Brain microvascular endothelial cell (primary cell): ENCODE data around the gene CPSF4.

Source experiments
- DNase-seq: peaks from one replicate; pipeline ENCODE4 v3.0.0-alpha.2; 2020
- H3K27ac ChIP-seq: fragments of 250-450 bp; sonication (Bioruptor Pico); 2 replicates; pipeline ENCODE4 v1.5.1; 2020; ENCODE audit warnings: mild to moderate bottlenecking, moderate library complexity
- H3K27me3 ChIP-seq: fragments of 250-450 bp; sonication (Bioruptor Pico); replicated peaks from 2 replicates; pipeline ENCODE4 v1.5.1; 2020; ENCODE audit warnings: mild to moderate bottlenecking
- H3K36me3 ChIP-seq: fragments of 250-450 bp; sonication (Bioruptor Pico); replicated peaks from 2 replicates; pipeline ENCODE4 v1.5.1; 2020; ENCODE audit warnings: mild to moderate bottlenecking
- H3K4me3 ChIP-seq: 2 replicates; pipeline ENCODE4 v1.5.1; 2011; ENCODE audit warnings: low read depth, mild to moderate bottlenecking, control low read depth, low read length, moderate library complexity
- in situ Hi-C: cut with HindIII; loops from 2 replicates; pipeline ENCODE4 v1.10.0; 2017; ENCODE audit warnings: low sequenced_read_pairs, low pct_ligation_motif_present
- TF ChIP-seq, protein P1 (sequence below): IDR thresholded peaks from 2 replicates; pipeline ENCODE4 v1.5.1; 2011; ENCODE audit warnings: low read depth, mild to moderate bottlenecking, moderate library complexity, low read length, control low read depth, inconsistent platforms; ENCODE audit errors: missing control alignments

Gene CPSF4

DNA sequence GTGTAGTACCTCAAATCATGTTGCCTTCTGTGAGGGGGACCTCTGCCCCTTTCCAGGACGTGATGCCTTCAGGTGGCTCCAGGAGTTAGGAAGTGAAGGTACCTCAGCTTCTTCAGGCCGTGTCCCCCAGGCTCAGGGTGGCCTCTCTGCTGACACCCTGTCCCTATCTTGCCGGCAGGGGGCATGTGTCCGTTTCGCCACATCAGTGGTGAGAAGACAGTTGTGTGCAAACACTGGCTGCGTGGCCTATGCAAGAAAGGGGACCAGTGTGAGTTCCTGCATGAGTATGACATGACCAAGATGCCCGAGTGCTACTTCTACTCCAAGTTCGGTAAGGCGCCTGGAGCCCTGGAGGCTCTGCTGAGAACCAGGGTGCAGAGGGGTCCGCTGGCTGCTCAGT is 9.2 kb downstream of the CPSF4 start:
- in situ Hi-C loops = no loop called here

DNA sequence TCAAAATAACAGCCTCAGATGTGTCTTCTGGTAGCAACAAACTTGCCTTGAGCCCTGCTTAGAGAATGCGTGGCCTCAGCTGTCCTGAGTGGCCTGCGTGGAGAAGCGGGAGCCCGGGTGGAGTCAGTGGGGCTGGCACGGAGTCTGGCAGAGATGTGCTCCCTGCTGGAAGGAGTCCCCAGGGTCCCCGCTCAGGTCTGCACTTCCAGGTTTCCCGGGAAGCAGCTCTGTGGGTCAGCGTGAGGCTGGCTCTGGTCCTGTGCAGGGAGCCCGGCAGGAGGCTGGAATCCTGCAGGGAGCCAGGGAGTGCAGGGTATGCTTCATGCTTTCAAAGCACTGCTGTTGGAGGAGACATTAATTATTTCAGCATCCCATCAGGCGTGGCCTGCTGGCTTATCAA is 10.1 kb downstream of the CPSF4 start:
- H3K27ac ChIP-seq = no peak overlapping the region
- in situ Hi-C loops = no loop called here
- DNase-seq = no peak
- H3K36me3 ChIP-seq = peaks cover 66% of the 10 kb centered on the region
- no peaks in the 10 kb centered on the region for H3K27me3 ChIP-seq
- TF ChIP-seq, protein P1, sequence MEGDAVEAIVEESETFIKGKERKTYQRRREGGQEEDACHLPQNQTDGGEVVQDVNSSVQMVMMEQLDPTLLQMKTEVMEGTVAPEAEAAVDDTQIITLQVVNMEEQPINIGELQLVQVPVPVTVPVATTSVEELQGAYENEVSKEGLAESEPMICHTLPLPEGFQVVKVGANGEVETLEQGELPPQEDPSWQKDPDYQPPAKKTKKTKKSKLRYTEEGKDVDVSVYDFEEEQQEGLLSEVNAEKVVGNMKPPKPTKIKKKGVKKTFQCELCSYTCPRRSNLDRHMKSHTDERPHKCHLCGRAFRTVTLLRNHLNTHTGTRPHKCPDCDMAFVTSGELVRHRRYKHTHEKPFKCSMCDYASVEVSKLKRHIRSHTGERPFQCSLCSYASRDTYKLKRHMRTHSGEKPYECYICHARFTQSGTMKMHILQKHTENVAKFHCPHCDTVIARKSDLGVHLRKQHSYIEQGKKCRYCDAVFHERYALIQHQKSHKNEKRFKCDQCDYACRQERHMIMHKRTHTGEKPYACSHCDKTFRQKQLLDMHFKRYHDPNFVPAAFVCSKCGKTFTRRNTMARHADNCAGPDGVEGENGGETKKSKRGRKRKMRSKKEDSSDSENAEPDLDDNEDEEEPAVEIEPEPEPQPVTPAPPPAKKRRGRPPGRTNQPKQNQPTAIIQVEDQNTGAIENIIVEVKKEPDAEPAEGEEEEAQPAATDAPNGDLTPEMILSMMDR = no peak
- no peak overlapping the region for H3K4me3 ChIP-seq

More for the DNA sequence above, 9.2 kb downstream of the CPSF4 start:
- TF ChIP-seq, protein P1 = peak; percentile 27
- Histone ChIP-seq H3K27me3 (no peaks in the 10 kb centered on the region), H3K36me3 (peaks cover 57% of the 10 kb centered on the region), H3K4me3 (no peak overlapping the region), H3K27ac (no peak overlapping the region)
- no peak for DNase-seq

GRCh38 chr7:99449326-99449725 is 10.6 kb downstream of the CPSF4 start:
- H3K36me3 ChIP-seq = peaks cover 71% of the 10 kb centered on the region
- TF ChIP-seq, protein P1 = no peak
- no peak overlapping the region for H3K4me3 ChIP-seq
- H3K27me3 ChIP-seq = no peaks in the 10 kb centered on the region
- in situ Hi-C loops = no loop called here
- no peak for DNase-seq
- H3K27ac ChIP-seq = no peak overlapping the region

GRCh38 chr7:99451936-99452335 is 13.2 kb downstream of the CPSF4 start:
- in situ Hi-C loops = no loop called here
- DNase-seq = no peak
- TF ChIP-seq, protein P1 = no peak
- H3K36me3 ChIP-seq = peaks cover 73% of the 10 kb centered on the region
- H3K27ac ChIP-seq = no peak overlapping the region
- no peaks in the 10 kb centered on the region for H3K27me3 ChIP-seq
- no peak overlapping the region for H3K4me3 ChIP-seq

DNA sequence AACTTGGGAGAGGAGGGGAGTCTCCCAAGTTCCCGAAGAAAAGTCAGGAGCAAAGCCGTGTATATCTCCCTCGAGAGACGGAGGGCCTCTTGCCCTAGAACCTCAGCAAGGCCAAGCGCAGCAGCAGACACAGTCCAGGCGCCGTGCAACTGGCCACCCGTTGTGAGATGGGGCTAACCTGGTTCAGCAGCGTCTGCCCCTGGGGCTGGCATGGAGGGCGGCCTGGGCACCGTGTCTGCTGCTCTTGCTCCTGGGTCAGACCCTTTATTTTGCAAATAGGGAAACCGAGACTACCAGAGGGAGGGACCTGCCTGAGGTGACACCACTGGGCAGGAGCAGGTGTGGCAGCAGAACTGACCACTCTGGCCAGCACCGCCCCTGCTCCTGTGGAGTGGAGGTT is 13.8 kb downstream of the CPSF4 start:
- no peak overlapping the region for H3K27ac ChIP-seq
- TF ChIP-seq, protein P1 = no peak
- in situ Hi-C loops = no loop called here
- DNase-seq = no peak
- H3K27me3 ChIP-seq = no peaks in the 10 kb centered on the region
- peaks cover 78% of the 10 kb centered on the region for H3K36me3 ChIP-seq
- H3K4me3 ChIP-seq = no peak overlapping the region

DNA sequence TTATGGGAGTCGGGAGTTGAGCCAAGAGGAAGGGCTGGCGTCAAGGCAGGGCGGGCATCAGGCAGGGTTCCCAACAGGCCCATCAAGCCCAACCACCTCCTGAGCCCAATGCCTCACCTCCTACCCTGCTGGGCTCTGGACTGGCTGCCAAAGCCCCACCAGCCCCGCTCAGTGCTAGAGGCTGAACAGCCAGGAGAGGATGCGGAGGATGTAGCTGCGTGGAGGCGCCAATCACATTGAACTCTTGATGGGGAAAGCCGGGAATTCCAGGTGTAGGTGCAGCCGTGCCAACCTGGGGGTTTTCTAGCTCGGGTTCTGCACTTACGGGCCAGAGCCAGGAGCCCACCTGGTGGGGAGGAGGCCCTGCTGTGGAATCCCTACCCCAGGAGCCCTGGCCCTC is 14.4 kb downstream of the CPSF4 start:
- Histone ChIP-seq H3K27ac (no peak overlapping the region), H3K36me3 (peaks cover 78% of the 10 kb centered on the region), H3K27me3 (no peaks in the 10 kb centered on the region), H3K4me3 (no peak overlapping the region)
- DNase-seq = no peak
- TF ChIP-seq, protein P1 = no peak
- in situ Hi-C loops = no loop called here
